Keratinocyte (primary cell): ENCODE measurements around the gene MAP4.

Experiments used
- EZH2 ChIP-seq: IDR thresholded peaks from one replicate; pipeline ENCODE4 v1.6.1; 2012; ENCODE audit warnings: inconsistent platforms, mild to moderate bottlenecking, low read length, moderate library complexity
- TF ChIP-seq, protein P1 (sequence below), 3 experiments: IDR thresholded peaks in 1 of 3; conservative IDR thresholded peaks in 1 of 3; optimal IDR thresholded peaks in 1 of 3; 2 replicates in 2 of 3; 3 replicates in 1 of 3; pipeline versions ENCODE3 to v1.5.1; 2011; ENCODE audit warnings: low read length in 3 of 3, mild to moderate bottlenecking in 3 of 3, moderate library complexity in 2 of 3, control low read depth in 1 of 3, inconsistent platforms in 1 of 3; ENCODE audit not compliant: insufficient read depth in 2 of 3; ENCODE audit errors: extremely low read depth in 1 of 3

DNA sequence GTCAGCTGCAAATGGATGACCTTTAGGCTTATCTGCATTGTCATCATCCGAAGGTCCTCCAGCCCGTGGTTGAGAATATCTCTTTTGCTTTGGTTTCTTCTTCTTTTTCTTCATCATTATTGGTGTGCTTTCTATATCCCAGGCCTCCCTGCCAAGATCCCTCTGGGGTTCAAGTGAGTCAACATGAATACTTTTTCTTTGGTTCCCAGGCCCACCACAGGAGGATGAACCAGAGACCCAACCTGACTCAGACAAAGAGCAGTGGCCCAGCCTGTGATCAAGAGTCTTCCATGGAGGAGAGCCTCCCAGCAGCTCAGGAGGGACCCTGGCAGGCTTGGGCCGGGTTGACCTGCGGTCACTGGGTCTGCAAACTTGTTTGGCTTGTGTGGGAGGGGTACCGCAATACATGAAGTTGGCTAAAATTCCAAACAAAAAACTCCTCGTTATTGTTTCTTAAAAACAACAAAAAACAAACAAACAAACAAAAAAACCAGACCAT, 104.2 kb downstream of the MAP4 start:
- TF ChIP-seq, protein P1, sequence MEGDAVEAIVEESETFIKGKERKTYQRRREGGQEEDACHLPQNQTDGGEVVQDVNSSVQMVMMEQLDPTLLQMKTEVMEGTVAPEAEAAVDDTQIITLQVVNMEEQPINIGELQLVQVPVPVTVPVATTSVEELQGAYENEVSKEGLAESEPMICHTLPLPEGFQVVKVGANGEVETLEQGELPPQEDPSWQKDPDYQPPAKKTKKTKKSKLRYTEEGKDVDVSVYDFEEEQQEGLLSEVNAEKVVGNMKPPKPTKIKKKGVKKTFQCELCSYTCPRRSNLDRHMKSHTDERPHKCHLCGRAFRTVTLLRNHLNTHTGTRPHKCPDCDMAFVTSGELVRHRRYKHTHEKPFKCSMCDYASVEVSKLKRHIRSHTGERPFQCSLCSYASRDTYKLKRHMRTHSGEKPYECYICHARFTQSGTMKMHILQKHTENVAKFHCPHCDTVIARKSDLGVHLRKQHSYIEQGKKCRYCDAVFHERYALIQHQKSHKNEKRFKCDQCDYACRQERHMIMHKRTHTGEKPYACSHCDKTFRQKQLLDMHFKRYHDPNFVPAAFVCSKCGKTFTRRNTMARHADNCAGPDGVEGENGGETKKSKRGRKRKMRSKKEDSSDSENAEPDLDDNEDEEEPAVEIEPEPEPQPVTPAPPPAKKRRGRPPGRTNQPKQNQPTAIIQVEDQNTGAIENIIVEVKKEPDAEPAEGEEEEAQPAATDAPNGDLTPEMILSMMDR (optimal IDR thresholded peaks at IDR 0.05 in 1 of 3, IDR thresholded peaks at IDR 0.05 in 1 of 3, conservative IDR thresholded peaks at IDR 0.05 in 1 of 3; ENCODE audit: extremely low read depth in 1 of 3, insufficient read depth in 2 of 3, low read length in 3 of 3) = no peak
- no peak for TF ChIP-seq EZH2
